ENCODE data around the gene ABCB9. TPM values are rescaled to one million over a fixed set of nuclear protein-coding genes. Genes with fewer than 3 reads are reported as not detected.

The ABCB9 gene
- total RNA-seq, 1 experiment from 2014 or later = 6.7 TPM

GRCh38 chr12:122949816-122950675 is 16.2 kb downstream of the ABCB9 start:
- Mint-ChIP-seq H3K36me3 (ENCODE audit: insufficient read depth, unreplicated experiment) (no peaks in the 10 kb centered on the region), H3K9me3 (ENCODE audit: unreplicated experiment) (no peaks in the 10 kb centered on the region), H3K4me1 (ENCODE audit: low read depth, unreplicated experiment) (peaks cover 5% of the 10 kb centered on the region), H3K27me3 (ENCODE audit: insufficient read depth, unreplicated experiment) (no peaks in the 10 kb centered on the region), H3K27ac (ENCODE audit: unreplicated experiment) (no peak overlapping the region), H3K4me3 (ENCODE audit: unreplicated experiment) (no peak overlapping the region)
- no peak overlapping the region for H3K4me3 ChIP-seq (ENCODE audit: low read depth, low read length)
- intact Hi-C loops (cut with micrococcal nuclease; ENCODE audit: unreplicated experiment) = no loop called here
- no peak for TF ChIP-seq CTCF (IDR thresholded peaks at IDR 0.05; ENCODE audit: insufficient read depth in 1 of 2, low read depth in 1 of 2, low read length in 1 of 2, severe bottlenecking in 1 of 2, unreplicated experiment in 1 of 2)
- peaks cover 13% of the 10 kb centered on the region; the same call in 1 of the 2 replicates for H3K4me1 ChIP-seq
- H3K9me3 ChIP-seq = no peaks in the 10 kb centered on the region
- ChIA-PET CTCF (interaction anchor here (1.2 kb wide), 1 partner anchor 176 kb away, joined by 3 read pairs; no protein-coding TSS in a partner anchor), POLR2A (interaction anchor here (0.5 to 0.6 kb wide), 2 partner anchors 24 to 146 kb away, joined by 3 to 5 read pairs; no protein-coding TSS in a partner anchor)
- BruUV-seq (replicated peaks) = no TSS peak
- H3K27me3 ChIP-seq (replicated peaks; ENCODE audit: control insufficient read depth, insufficient read depth, low read length) = no peaks in the 10 kb centered on the region
- no peak for DNase-seq
- no peaks in the 10 kb centered on the region; the same call in 1 of the 2 replicates for H3K36me3 ChIP-seq (ENCODE audit: control insufficient read depth, insufficient read depth, low read length)

GRCh38 chr12:122949405-122949804 is 16.9 kb downstream of the ABCB9 start:
- intact Hi-C loops (cut with micrococcal nuclease; ENCODE audit: unreplicated experiment) = no loop called here
- Mint-ChIP-seq H3K4me1 (ENCODE audit: low read depth, unreplicated experiment) (peaks cover 5% of the 10 kb centered on the region), H3K27me3 (ENCODE audit: insufficient read depth, unreplicated experiment) (no peaks in the 10 kb centered on the region), H3K36me3 (ENCODE audit: insufficient read depth, unreplicated experiment) (no peaks in the 10 kb centered on the region), H3K9me3 (ENCODE audit: unreplicated experiment) (no peaks in the 10 kb centered on the region), H3K27ac (ENCODE audit: unreplicated experiment) (no peak overlapping the region), H3K4me3 (ENCODE audit: unreplicated experiment) (no peak overlapping the region)
- CTCF ChIA-PET = no interaction called here
- no peaks in the 10 kb centered on the region; the same call in 1 of the 2 replicates for H3K36me3 ChIP-seq (ENCODE audit: control insufficient read depth, insufficient read depth, low read length)
- no peak for TF ChIP-seq CTCF (IDR thresholded peaks at IDR 0.05; ENCODE audit: insufficient read depth in 1 of 2, low read depth in 1 of 2, low read length in 1 of 2, severe bottlenecking in 1 of 2, unreplicated experiment in 1 of 2)
- no peak for DNase-seq
- H3K4me3 ChIP-seq (ENCODE audit: low read depth, low read length) = no peak overlapping the region
- H3K4me1 ChIP-seq = peaks cover 13% of the 10 kb centered on the region; the same call in 1 of the 2 replicates
- no TSS peak for BruUV-seq (replicated peaks)
- H3K9me3 ChIP-seq = no peaks in the 10 kb centered on the region
- no peaks in the 10 kb centered on the region for H3K27me3 ChIP-seq (replicated peaks; ENCODE audit: control insufficient read depth, insufficient read depth, low read length)
- POLR2A ChIA-PET = interaction anchor here (0.6 kb wide), 1 partner anchor 146 kb away, joined by 5 read pairs; no protein-coding TSS in a partner anchor

- Mint-ChIP-seq H3K9me3 (ENCODE audit: unreplicated experiment) (no peaks in the 10 kb centered on the region), H3K27me3 (ENCODE audit: insufficient read depth, unreplicated experiment) (no peaks in the 10 kb centered on the region), H3K36me3 (ENCODE audit: insufficient read depth, unreplicated experiment) (no peaks in the 10 kb centered on the region), H3K27ac (ENCODE audit: unreplicated experiment) (no peak overlapping the region), H3K4me1 (ENCODE audit: low read depth, unreplicated experiment) (peaks cover 5% of the 10 kb centered on the region), H3K4me3 (ENCODE audit: unreplicated experiment) (no peak overlapping the region)
- ChIA-PET CTCF (interaction anchor here (0.7 kb wide), 1 partner anchor 76 kb away, joined by 12 read pairs; no protein-coding TSS in a partner anchor), POLR2A (no interaction called here)
- H3K27me3 ChIP-seq (replicated peaks; ENCODE audit: control insufficient read depth, insufficient read depth, low read length) = no peaks in the 10 kb centered on the region
- H3K9me3 ChIP-seq = no peaks in the 10 kb centered on the region
- peaks cover 13% of the 10 kb centered on the region; the same call in 1 of the 2 replicates for H3K4me1 ChIP-seq
- BruUV-seq (replicated peaks) = no TSS peak
- no peak overlapping the region for H3K4me3 ChIP-seq (ENCODE audit: low read depth, low read length)
- no peak for TF ChIP-seq CTCF (IDR thresholded peaks at IDR 0.05; ENCODE audit: insufficient read depth in 1 of 2, low read depth in 1 of 2, low read length in 1 of 2, severe bottlenecking in 1 of 2, unreplicated experiment in 1 of 2)
- no peaks in the 10 kb centered on the region; the same call in 1 of the 2 replicates for H3K36me3 ChIP-seq (ENCODE audit: control insufficient read depth, insufficient read depth, low read length)
- DNase-seq = no peak
- intact Hi-C loops (cut with micrococcal nuclease; ENCODE audit: unreplicated experiment) = no loop called here
Observed at GRCh38 chr12:122948605-122949004, 17.7 kb downstream of the ABCB9 start.
